HG03039 (cell line): ENCODE results near the gene RNF157.

ENCODE experiments used
- ATAC-seq: cut with Tn5 transposase; IDR thresholded peaks from one replicate; pipeline ENCODE4 v1.9.1; 2021; ENCODE audit warnings: mild to moderate bottlenecking, moderate library complexity; ENCODE audit not compliant: unreplicated experiment

The RNF157 gene

GRCh38 chr17:76161619-76162266, 78.5 kb downstream of the RNF157 start:
- no peak for ATAC-seq

GRCh38 chr17:76160896-76161528, 79.3 kb downstream of the RNF157 start:
- ATAC-seq: no peak

GRCh38 chr17:76159157-76159556, 81.1 kb downstream of the RNF157 start:
- ATAC-seq: no peak

- no peak for ATAC-seq
Observed at GRCh38 chr17:76157759-76158158, 82.5 kb downstream of the RNF157 start.

GRCh38 chr17:76156662-76156991, 83.7 kb downstream of the RNF157 start:
- ATAC-seq: no peak

GRCh38 chr17:76155988-76156661, 84.2 kb downstream of the RNF157 start:
- ATAC-seq: no peak

- no peak for ATAC-seq
Observed at GRCh38 chr17:76154936-76155845, 85.1 kb downstream of the RNF157 start.

- ATAC-seq: no peak
Observed at GRCh38 chr17:76154292-76154691, 86.0 kb downstream of the RNF157 start.

GRCh38 chr17:76153640-76154039, 86.7 kb downstream of the RNF157 start:
- ATAC-seq: no peak

GRCh38 chr17:76153202-76153601, 87.1 kb downstream of the RNF157 start:
- ATAC-seq: no peak

- ATAC-seq: no peak
Observed at GRCh38 chr17:76152591-76152990, 87.7 kb downstream of the RNF157 start.

- no peak for ATAC-seq
Observed at GRCh38 chr17:76151896-76152454, 88.3 kb downstream of the RNF157 start.

GRCh38 chr17:76150712-76151622, 89.3 kb downstream of the RNF157 start:
- no peak for ATAC-seq

- ATAC-seq: no peak
Observed at GRCh38 chr17:76149214-76149613, 91.1 kb downstream of the RNF157 start.

GRCh38 chr17:76148015-76148326, 92.3 kb downstream of the RNF157 start:
- no peak for ATAC-seq

- ATAC-seq: no peak
Observed at GRCh38 chr17:76147211-76148014, 92.9 kb downstream of the RNF157 start.

GRCh38 chr17:76146053-76146851, 94.0 kb downstream of the RNF157 start:
- no peak for ATAC-seq

- ATAC-seq: no peak
Observed at GRCh38 chr17:76145231-76146052, 94.9 kb downstream of the RNF157 start.
